Neuron (in vitro differentiated cells): Measurements from ENCODE around the gene SLC39A2.
"Not testable (repeated sequence)": the region's sequence is repeated elsewhere in the genome, so short reads cannot be mapped to it uniquely, and the experiment has no call there.

Source experiments
- H2AFZ ChIP-seq: one replicate; pipeline ENCODE4 v1.6.1; 2013; ENCODE audit warnings: low read depth, mild to moderate bottlenecking, inconsistent platforms, low read length, moderate library complexity
- H3K27me3 ChIP-seq: one replicate; pipeline ENCODE4 v1.6.1; 2013; ENCODE audit warnings: low read length; ENCODE audit not compliant: insufficient read depth
- H3K36me3 ChIP-seq: one replicate; pipeline ENCODE4 v1.6.1; 2013; ENCODE audit warnings: low read length; ENCODE audit not compliant: insufficient read depth
- H3K4me1 ChIP-seq: one replicate; pipeline ENCODE4 v1.6.1; 2013; ENCODE audit warnings: low read length; ENCODE audit not compliant: insufficient read depth
- H3K4me3 ChIP-seq: 2 replicates; pipeline ENCODE4 v1.5.1; 2013; ENCODE audit warnings: mild to moderate bottlenecking, low read length, moderate library complexity
- H3K9me3 ChIP-seq: one replicate; pipeline ENCODE4 v1.6.1; 2013; ENCODE audit warnings: low read length

SLC39A2 gene

GRCh38 chr14:20980906-20981305 lies 18.2 kb upstream of the SLC39A2 start:
- H3K9me3 ChIP-seq = no peaks in the 10 kb centered on the region
- no peaks in the 10 kb centered on the region for H3K4me1 ChIP-seq
- no peaks in the 10 kb centered on the region for H3K36me3 ChIP-seq
- peaks cover 14% of the 10 kb centered on the region for H3K27me3 ChIP-seq
- H2AFZ ChIP-seq = no peak overlapping the region
- no peak overlapping the region for H3K4me3 ChIP-seq

- H3K4me3 ChIP-seq = no peak overlapping the region
- H2AFZ ChIP-seq = no peak overlapping the region
- no peaks in the 10 kb centered on the region for H3K4me1 ChIP-seq
- H3K9me3 ChIP-seq = no peaks in the 10 kb centered on the region
- peaks cover 10% of the 10 kb centered on the region for H3K27me3 ChIP-seq
- H3K36me3 ChIP-seq = no peaks in the 10 kb centered on the region
Measured at GRCh38 chr14:20982646-20983369, 16.3 kb upstream of the SLC39A2 start.

GRCh38 chr14:20985650-20986049 lies 13.4 kb upstream of the SLC39A2 start:
- not testable (repeated sequence) for H3K9me3 ChIP-seq, H3K27me3 ChIP-seq, H3K36me3 ChIP-seq, H3K4me3 ChIP-seq, H2AFZ ChIP-seq, H3K4me1 ChIP-seq

GRCh38 chr14:20986811-20987210 lies 12.3 kb upstream of the SLC39A2 start:
- Histone ChIP-seq H3K9me3 (no peaks in the 10 kb centered on the region), H3K4me1 (peaks cover 14% of the 10 kb centered on the region), H3K4me3 (no peak overlapping the region), H3K36me3 (peaks cover 3% of the 10 kb centered on the region), H3K27me3 (no peaks in the 10 kb centered on the region), H2AFZ (no peak overlapping the region)

GRCh38 chr14:20988717-20989470 lies 10.2 kb upstream of the SLC39A2 start:
- Histone ChIP-seq H3K27me3 (no peaks in the 10 kb centered on the region), H3K36me3 (peaks cover 19% of the 10 kb centered on the region), H3K9me3 (no peaks in the 10 kb centered on the region), H2AFZ (peak overlapping the region; percentile 12), H3K4me1 (peaks cover 14% of the 10 kb centered on the region), H3K4me3 (peak overlapping the region; percentile 96)

- peak overlapping the region; percentile 12 for H2AFZ ChIP-seq
- H3K27me3 ChIP-seq = no peaks in the 10 kb centered on the region
- peaks cover 14% of the 10 kb centered on the region for H3K4me1 ChIP-seq
- no peaks in the 10 kb centered on the region for H3K9me3 ChIP-seq
- peaks cover 24% of the 10 kb centered on the region for H3K36me3 ChIP-seq
- H3K4me3 ChIP-seq = peak overlapping the region; percentile 96
Measured at GRCh38 chr14:20989471-20989786, 9.7 kb upstream of the SLC39A2 start.

- peaks cover 14% of the 10 kb centered on the region for H3K4me1 ChIP-seq
- H2AFZ ChIP-seq = peak within 1 kb of the TSS; percentile 89
- peak within 1 kb of the TSS; percentile 96 for H3K4me3 ChIP-seq
- H3K27me3 ChIP-seq = no peaks in the 10 kb centered on the region
- H3K9me3 ChIP-seq = no peaks in the 10 kb centered on the region
- peaks cover 30% of the 10 kb centered on the region for H3K36me3 ChIP-seq
Measured at GRCh38 chr14:20989787-20990600, 9.1 kb upstream of the SLC39A2 start, which contains the start of gene METTL17. Gene METTL17, plus strand, starts transcription at chr14:20989980. Its CDS starts 23 bp downstream, at chr14:20990003.

GRCh38 chr14:20996521-20996920 lies 2.6 kb upstream of the SLC39A2 start:
- Histone ChIP-seq H3K4me3 (no peak overlapping the region), H3K27me3 (no peaks in the 10 kb centered on the region), H2AFZ (no peak overlapping the region), H3K4me1 (peaks cover under 1% of the 10 kb centered on the region), H3K9me3 (no peaks in the 10 kb centered on the region), H3K36me3 (peaks cover 53% of the 10 kb centered on the region)

- no peaks in the 10 kb centered on the region for H3K27me3 ChIP-seq
- H3K9me3 ChIP-seq = no peaks in the 10 kb centered on the region
- no peak overlapping the region for H3K4me3 ChIP-seq
- no peaks in the 10 kb centered on the region for H3K4me1 ChIP-seq
- no peak overlapping the region for H2AFZ ChIP-seq
- H3K36me3 ChIP-seq = peaks cover 47% of the 10 kb centered on the region
Measured at GRCh38 chr14:20997115-20997514, 2.0 kb upstream of the SLC39A2 start.

- Histone ChIP-seq H3K4me1 (no peaks in the 10 kb centered on the region), H3K9me3 (no peaks in the 10 kb centered on the region), H3K4me3 (no peak overlapping the region), H3K27me3 (no peaks in the 10 kb centered on the region), H3K36me3 (peaks cover 43% of the 10 kb centered on the region), H2AFZ (no peak overlapping the region)
Measured at GRCh38 chr14:20997564-20997963, 1.5 kb upstream of the SLC39A2 start.

GRCh38 chr14:20998139-20998538 lies 954 bp upstream of the SLC39A2 start:
- Histone ChIP-seq H3K9me3 (no peaks in the 10 kb centered on the region), H2AFZ (no peak overlapping the region), H3K4me3 (no peak overlapping the region), H3K4me1 (no peaks in the 10 kb centered on the region), H3K36me3 (peaks cover 37% of the 10 kb centered on the region), H3K27me3 (no peaks in the 10 kb centered on the region)

- H3K4me1 ChIP-seq = no peaks in the 10 kb centered on the region
Measured at GRCh38 chr14:20999591-20999990, 498 bp downstream of the SLC39A2 start.

GRCh38 chr14:21001218-21001617 lies 2.1 kb downstream of the SLC39A2 start:
- peaks cover 10% of the 10 kb centered on the region for H3K36me3 ChIP-seq
- no peaks in the 10 kb centered on the region for H3K27me3 ChIP-seq
- H3K9me3 ChIP-seq = no peaks in the 10 kb centered on the region
- no peak overlapping the region for H3K4me3 ChIP-seq
- H3K4me1 ChIP-seq = no peaks in the 10 kb centered on the region
- H2AFZ ChIP-seq = no peak overlapping the region

More at GRCh38 chr14:20999591-20999990, 498 bp downstream of the SLC39A2 start:
- H3K9me3 ChIP-seq = no peaks in the 10 kb centered on the region
- no peak overlapping the region for H2AFZ ChIP-seq
- no peak overlapping the region for H3K4me3 ChIP-seq
- H3K36me3 ChIP-seq = peaks cover 27% of the 10 kb centered on the region
- H3K27me3 ChIP-seq = no peaks in the 10 kb centered on the region
